Measurements from ENCODE around the gene VASH2.

GRCh38 chr1:212917134-212917485 lies 33.2 kb upstream of the VASH2 start:
- no peak for TF ChIP-seq CTCF (IDR thresholded peaks at IDR 0.05)
- TF ChIP-seq POLR2AphosphoS5 (IDR thresholded peaks at IDR 0.05): no peak
- TF ChIP-seq EP300 (IDR thresholded peaks at IDR 0.05): no peak
- no peak for TF ChIP-seq POLR2A (IDR thresholded peaks at IDR 0.05)
